SK-N-MC (cell line): ENCODE results near the gene TBRG1.
A peak's percentile ranks its signal among the peaks of the same experiment; 100 is the strongest.

Source experiments
- DNase-seq: peaks from one replicate; pipeline ENCODE4 v3.0.0-alpha.2; 2011; ENCODE audit warnings: low read depth, low spot score
- H3K27ac ChIP-seq: fragments of 200-600 bp; sonication (generic); 2 replicates; pipeline ENCODE4 v1.5.1; 2016; ENCODE audit warnings: mixed run types
- H3K36me3 ChIP-seq: fragments of 200-600 bp; sonication (generic); 2 replicates; pipeline ENCODE4 v1.6.1; 2017; ENCODE audit warnings: antibody characterized with exemption, low read length, mixed read lengths; ENCODE audit not compliant: insufficient read depth
- H3K4me3 ChIP-seq: fragments of 200-600 bp; sonication (generic); 2 replicates; pipeline ENCODE4 v1.5.1; 2016
- H3K9ac ChIP-seq: fragments of 200-600 bp; sonication (generic); 2 replicates; pipeline ENCODE4 v1.8.0; 2017; ENCODE audit warnings: mixed run types, mixed read lengths; ENCODE audit not compliant: insufficient read length
- H3K9me3 ChIP-seq: fragments of 200-600 bp; sonication (generic); 2 replicates; pipeline ENCODE4 v1.6.1; 2017; ENCODE audit warnings: low read depth, mild to moderate bottlenecking, antibody characterized with exemption, low read length, moderate library complexity, mixed read lengths
- EZH2 ChIP-seq: fragments of 200-600 bp; sonication (generic); IDR thresholded peaks from one replicate; pipeline ENCODE4 v1.6.1; 2017; ENCODE audit warnings: antibody characterized with exemption
- FOXP2 ChIP-seq: optimal IDR thresholded peaks from 2 replicates; pipeline ENCODE3; 2011; ENCODE audit warnings: mild to moderate bottlenecking, moderate library complexity; ENCODE audit not compliant: insufficient read depth; ENCODE audit errors: extremely low read length, control extremely low read depth
- POLR2AphosphoS5 ChIP-seq: IDR thresholded peaks from 2 replicates; pipeline ENCODE4 v1.6.1; 2012; ENCODE audit warnings: mild to moderate bottlenecking, low read depth, low read length, borderline replicate concordance

TBRG1 gene

DNA sequence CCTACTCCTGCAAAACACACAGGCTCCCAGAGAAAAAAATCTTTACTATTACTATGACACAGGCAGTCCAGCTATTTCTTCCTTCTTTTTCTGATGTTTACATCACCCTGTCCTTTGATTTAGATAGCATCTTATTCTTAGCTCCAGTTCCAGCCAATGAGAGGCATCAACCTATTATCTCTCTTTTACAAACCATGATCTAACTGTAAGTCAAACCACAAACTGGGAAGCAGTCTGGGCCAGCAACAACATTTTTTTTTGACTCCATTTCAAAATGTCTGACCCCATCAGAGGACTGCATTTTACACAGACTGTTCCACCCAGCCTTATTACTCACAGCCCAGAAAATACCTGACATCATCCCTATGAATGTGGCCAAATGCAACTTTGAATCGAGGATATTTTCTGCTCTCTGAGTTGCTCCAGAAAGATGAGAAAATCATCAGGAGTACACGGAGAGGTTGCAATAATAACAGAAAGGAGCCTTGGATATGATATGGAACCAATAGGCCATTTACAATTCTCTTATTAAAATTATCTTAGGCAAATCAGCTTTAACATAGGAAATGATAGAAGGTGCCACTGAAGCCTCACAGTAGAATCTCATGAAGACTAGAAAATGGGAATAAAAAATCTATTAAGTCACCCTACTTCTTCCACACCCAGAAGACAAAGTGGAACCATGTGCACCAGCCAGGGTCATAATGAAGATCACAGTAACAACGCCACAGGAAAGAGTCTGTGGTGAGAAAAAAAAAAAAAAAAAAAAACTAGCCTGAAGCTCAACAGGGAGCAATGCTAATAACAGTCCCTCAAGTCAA, 21.2 kb downstream of the TBRG1 start:
- no peak overlapping the region for H3K9ac ChIP-seq

DNA sequence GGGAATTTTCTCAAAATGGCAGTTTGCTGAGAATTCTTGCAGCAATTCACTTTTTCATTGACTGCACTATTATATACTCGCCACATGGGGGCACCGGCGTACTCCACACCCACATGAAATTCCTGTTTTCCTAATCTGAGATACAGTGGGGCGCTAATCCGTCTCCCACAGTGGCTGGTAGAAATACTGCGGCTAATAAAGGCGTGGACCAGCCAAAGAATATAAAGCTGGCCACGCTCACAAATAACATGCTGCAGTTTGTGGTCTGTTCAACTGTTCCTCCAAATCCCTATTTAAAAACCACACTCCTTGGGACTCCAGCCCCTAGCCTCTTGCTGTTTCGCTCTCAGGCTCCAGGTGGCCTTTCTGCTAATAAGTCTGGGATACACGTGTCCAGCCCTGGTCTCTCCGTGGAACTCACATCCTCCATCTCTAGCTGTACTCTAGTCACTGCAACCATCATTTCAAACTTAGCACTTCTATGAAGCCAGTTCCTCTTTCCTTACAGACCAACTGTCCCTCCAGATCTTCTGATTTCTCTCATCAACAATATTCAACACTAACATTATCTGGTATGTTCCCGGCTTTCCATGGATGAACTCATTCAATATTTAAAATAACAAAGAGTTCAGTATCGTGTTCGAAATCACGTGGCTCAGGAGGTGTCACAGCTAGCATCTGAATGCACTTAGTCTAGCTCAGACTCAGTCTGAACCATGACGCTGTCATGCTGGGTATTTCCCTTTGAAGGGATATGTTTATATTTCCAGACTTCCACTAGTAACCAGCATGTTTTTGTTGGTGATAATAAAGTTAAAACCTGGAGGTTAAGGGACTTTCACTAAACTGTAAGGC, 22.0 kb downstream of the TBRG1 start:
- H3K9me3 ChIP-seq, result no peaks in the 10 kb centered on the region
- no peak overlapping the region for H3K27ac ChIP-seq
- H3K9ac ChIP-seq, result no peak overlapping the region
- peak overlapping the region; percentile 55 for H3K4me3 ChIP-seq
- H3K36me3 ChIP-seq, result no peaks in the 10 kb centered on the region
- no peak for DNase-seq
- TF ChIP-seq EZH2 (no peak), FOXP2 (no peak), POLR2AphosphoS5 (no peak)

More for the DNA sequence above, 21.2 kb downstream of the TBRG1 start:
- no peaks in the 10 kb centered on the region for H3K36me3 ChIP-seq
- no peak overlapping the region for H3K4me3 ChIP-seq
- H3K9me3 ChIP-seq, result no peaks in the 10 kb centered on the region
- no peak overlapping the region for H3K27ac ChIP-seq
- DNase-seq, result no peak
- no peak for TF ChIP-seq FOXP2
- no peak for TF ChIP-seq POLR2AphosphoS5
- TF ChIP-seq EZH2, result no peak

DNA sequence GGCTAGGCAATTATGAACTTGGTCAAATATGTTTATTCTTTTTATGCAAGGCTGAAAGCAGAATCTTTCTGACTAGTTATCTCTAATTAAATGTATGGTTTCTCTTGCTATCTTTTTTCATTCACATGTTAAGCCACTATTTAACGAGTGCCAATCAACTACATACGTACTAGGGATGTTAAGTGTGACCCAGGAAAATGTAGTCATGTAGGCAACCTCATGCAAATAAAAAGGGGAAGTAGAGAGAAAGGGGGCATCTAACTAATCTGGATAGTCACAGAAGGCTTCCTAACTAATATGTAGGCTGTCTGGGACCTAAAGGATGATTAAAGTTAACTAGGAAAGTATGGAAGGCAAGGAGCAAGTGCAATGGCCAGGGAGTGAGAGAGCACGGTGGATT, 23.5 kb downstream of the TBRG1 start:
- Histone ChIP-seq H3K4me3 (no peak overlapping the region), H3K36me3 (no peaks in the 10 kb centered on the region), H3K27ac (no peak overlapping the region), H3K9ac (no peak overlapping the region), H3K9me3 (no peaks in the 10 kb centered on the region)
- no peak for DNase-seq
- TF ChIP-seq EZH2 (no peak), POLR2AphosphoS5 (no peak), FOXP2 (no peak)

DNA sequence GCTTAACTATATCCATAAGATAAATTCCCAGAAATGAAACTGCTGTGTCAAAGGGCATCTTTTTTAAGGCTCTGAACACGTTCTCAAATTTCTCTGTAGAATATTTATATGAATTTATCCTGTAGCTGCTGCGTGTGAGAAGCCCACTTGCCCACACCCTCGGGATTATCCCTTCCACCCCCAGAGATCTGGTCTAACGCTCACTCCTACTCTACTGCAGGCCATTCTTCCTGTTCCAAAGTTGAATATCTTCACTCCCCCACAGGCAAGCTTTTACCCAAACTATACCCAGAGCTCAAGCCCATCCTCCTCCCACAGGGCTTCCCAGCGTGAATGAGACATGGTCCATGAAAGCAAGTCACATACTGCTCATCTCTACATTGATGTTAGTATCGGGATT, 25.9 kb downstream of the TBRG1 start:
- H3K9me3 ChIP-seq, result no peaks in the 10 kb centered on the region
- no peak for TF ChIP-seq EZH2
- no peak for TF ChIP-seq POLR2AphosphoS5
- TF ChIP-seq FOXP2, result no peak
- no peak overlapping the region for H3K4me3 ChIP-seq
- H3K9ac ChIP-seq, result no peak overlapping the region
- no peaks in the 10 kb centered on the region for H3K36me3 ChIP-seq
- no peak overlapping the region for H3K27ac ChIP-seq
- no peak for DNase-seq

DNA sequence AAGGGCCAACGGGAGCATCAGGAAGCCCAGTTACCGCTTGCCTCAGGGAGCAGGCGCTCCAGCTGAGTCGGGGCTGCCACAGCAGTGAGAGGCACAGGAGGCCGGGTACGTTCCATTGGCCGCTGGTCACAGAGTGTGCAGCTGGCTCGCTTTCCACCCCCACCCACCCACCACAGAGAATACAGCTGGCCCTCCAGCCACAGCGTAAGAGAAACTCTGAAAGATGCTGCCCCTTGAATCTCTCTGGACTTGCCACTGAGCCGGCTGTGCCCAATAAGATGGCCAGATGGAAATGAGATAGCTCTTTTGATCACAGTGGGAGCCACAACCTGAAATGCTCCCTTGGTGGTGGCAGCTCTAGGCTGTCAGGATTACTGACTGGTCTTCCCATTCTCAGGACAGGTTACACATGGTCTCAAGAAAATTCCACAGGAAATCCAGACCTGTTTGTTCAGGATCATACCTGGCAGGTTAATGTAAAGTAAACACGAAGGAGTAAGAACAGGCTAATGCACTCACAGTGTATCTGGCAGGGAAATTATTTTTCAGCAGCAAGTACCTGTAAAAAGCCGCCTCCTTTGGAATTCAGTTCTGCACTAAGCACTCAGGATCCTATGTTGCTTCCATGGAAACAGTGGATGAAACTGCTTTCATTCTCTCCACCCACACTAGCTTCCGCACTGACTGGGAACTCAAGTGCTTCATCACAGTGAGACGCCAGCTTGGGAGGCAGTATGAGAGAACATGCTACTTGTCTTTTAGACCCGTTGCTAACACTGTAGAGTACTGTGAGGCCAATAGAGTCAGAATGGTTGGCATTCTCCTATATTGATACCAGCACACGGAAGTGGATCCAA, 34.3 kb downstream of the TBRG1 start:
- no peak for DNase-seq

DNA sequence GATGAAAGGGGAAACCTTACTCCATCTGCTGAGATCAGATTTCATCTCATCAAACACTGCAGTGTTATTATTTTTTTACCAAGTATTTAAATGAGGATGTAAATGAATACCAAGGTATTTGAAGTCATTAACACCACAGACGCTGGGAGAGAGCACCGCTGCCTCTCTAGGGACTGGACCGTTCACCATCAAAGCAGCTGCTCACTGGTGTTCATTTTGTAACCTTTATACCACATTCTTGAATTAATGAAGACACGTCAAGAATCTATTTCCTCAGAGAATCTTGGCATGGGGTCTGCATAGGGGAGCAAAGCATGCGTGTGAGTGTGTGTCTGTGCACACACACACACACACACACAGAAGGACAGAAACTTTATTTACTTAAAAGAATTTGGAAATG, 35.2 kb downstream of the TBRG1 start:
- no peak for DNase-seq
- Histone ChIP-seq H3K9ac (no peak overlapping the region), H3K9me3 (no peaks in the 10 kb centered on the region), H3K27ac (no peak overlapping the region), H3K4me3 (no peak overlapping the region), H3K36me3 (no peaks in the 10 kb centered on the region)
- no peak for TF ChIP-seq FOXP2

More for the DNA sequence above, 34.3 kb downstream of the TBRG1 start:
- Histone ChIP-seq H3K9me3 (no peaks in the 10 kb centered on the region), H3K4me3 (no peak overlapping the region), H3K9ac (no peak overlapping the region), H3K36me3 (no peaks in the 10 kb centered on the region), H3K27ac (no peak overlapping the region)
- TF ChIP-seq FOXP2 (no peak), EZH2 (no peak), POLR2AphosphoS5 (no peak)

DNA sequence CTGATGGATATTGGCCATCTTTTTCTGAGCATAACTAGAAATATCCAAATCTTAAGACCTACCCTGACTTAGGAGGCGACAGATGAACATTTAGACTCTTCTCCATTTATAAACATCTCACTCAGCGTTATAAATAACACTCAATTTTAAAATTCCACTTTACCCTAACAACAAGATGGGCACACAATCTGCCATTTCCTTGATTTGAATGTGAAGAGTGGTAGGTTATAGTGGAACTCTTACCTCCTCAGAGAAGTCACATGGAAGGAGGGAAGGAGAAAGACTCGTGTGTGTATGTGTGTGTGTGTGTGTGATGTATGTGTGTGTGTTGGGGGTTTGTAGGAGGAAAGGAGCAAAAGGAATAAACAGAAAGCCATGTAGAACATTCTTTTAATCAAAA, 35.8 kb downstream of the TBRG1 start:
- DNase-seq, result no peak
- no peak for TF ChIP-seq POLR2AphosphoS5
- TF ChIP-seq EZH2, result no peak
- no peak for TF ChIP-seq FOXP2

GRCh38 chr11:124658986-124659385, 36.3 kb downstream of the TBRG1 start:
- no peak overlapping the region for H3K4me3 ChIP-seq
- no peak overlapping the region for H3K9ac ChIP-seq
- H3K36me3 ChIP-seq, result no peaks in the 10 kb centered on the region
- TF ChIP-seq POLR2AphosphoS5, result no peak
- TF ChIP-seq EZH2, result no peak
- no peak for TF ChIP-seq FOXP2
- no peaks in the 10 kb centered on the region for H3K9me3 ChIP-seq
- DNase-seq, result no peak
- H3K27ac ChIP-seq, result no peak overlapping the region

More for the DNA sequence above, 35.8 kb downstream of the TBRG1 start:
- Histone ChIP-seq H3K36me3 (no peaks in the 10 kb centered on the region), H3K27ac (no peak overlapping the region), H3K9ac (no peak overlapping the region), H3K4me3 (no peak overlapping the region), H3K9me3 (no peaks in the 10 kb centered on the region)
